ENCODE results near the gene NEBL.

The NEBL gene

DNA sequence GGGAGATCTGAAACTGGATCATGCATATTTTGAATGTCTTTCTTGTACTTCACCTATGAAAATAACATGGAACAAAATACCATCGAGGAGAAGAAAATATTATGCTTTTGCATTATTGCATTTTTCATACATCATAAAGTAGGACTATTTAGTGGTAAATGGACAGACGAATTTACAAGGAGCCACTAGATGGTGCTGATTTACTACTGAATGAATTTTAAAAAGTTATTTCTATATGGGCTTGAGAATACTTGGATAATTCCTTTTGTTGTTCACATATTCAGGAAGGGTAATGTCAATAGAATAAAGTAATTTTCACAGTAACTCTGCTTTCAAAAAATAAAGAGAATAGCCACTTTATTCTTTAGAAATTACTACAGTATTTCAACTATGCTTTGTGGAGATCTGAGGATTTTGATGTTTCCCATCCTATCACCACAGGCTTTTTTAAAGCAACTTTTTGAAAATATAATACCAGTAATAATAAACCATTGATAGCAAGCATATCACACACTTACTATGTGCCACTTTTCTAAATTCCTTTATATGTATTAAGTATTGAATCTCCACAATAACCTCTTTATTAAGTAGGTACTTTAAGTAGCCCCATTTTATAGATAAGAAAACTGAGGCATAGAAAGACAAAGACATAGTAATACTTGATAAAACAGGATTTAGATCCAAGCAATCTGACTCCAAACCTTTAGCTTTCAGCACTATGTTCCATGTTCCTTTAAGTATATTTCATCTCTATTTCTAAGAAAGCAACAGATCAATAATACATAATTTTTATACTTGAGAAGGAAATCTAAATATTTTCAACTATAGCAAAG lies 38.6 kb downstream of the NEBL start:
- peak; percentile 10 for DNase-seq

DNA sequence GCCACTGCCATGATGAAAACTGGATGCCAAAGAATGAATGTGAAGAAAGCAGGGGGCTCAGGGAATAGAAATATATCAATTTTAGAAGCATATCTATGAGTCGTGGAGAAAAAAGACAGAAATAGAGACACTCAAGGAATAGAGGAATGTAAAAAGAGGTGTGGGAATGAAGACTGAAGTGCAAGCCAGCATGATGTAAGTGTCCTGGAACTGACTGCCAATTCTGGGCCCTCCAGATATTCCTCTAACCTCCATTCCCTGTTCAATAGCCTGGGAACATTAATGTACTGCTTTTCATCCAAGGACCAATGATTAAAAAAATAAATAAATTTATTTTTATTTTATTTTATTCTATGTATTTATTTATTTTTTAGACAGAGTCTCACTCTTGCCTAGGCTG lies 40.6 kb downstream of the NEBL start:
- no peak for DNase-seq

DNA sequence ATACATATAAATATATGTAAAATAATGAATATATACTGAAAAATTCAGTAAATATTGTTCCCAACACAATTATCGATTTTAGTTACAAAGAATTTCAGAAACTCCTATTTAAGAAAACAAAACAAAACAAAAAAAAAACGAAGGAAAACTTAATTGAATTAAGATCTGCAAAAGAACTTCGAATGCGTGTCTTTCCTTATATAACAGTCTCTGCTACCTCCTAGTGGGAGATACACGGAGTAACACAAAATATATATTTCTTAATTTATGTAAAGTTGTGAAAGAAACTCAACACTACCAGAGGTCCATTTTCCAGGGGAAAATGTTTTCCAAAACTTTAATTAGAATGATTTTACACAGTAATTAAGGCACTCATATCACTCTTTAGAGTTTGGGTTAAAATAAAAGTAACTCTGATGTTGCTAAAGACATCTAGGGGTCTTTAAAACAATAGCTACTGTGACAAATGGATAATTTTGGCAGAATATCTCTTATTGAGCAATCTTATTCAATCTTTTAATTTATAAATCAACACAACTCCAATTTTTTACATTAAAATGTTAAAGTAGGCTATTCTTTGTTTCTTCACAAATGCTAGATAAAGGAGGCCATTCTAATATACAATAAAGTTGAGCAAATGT lies 41.6 kb downstream of the NEBL start:
- peak; percentile 20 for DNase-seq

DNA sequence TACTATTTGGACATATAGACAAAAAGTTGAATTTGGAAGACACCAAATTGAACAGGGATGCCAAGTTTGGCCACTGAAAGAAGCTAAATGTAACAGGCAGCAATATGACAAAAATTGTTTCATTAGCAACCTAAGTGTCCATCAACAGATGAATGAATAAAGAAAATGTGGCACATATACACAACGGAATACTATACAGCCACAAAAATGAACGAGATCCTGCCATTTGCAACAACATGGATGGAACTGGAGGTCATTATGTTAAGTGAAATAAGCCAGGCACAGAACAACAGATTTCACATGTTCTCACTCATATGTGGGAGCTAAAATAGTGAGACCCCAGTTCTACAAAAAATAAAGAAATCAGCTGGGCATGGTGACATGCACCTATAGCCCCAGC lies 43.8 kb downstream of the NEBL start:
- DNase-seq, result no peak

DNA sequence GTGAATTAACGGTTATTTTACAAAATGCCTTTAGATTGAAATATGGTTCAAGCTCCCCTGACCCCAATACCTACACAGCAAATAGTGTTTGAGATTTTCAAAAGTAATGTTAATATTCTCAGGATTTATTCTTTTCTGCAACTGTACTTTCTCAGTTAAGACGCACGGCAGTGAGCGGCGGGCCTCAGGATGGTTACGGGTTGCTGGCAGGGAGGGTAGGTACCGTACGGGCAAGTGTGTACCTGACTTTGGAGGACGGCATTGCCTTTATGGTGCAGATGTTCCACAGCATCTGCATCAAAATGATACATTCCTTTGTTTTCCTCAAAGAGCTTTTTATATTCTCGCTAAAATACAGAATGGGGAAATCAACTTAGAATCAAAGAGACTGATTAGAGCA lies 44.8 kb downstream of the NEBL start:
- DNase-seq, result no peak

DNA sequence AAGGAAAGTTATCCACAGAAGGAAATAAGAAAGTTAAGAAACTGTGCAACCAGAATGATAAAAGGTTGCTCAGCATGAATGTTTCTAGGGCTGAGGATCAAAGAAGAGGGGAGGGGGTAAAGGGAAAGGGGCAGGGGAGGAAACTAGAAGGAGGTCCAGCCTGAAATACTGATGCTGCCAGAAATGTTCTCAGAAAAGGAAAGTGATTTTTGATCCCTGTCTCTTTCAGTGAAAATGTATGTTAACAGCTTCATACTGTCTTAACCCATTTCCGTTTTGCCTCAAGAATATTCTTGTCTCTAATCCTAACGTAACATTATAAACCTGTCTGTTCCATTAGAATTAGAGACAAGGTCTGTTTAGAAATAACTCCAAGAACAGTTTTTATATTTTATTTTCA lies 49.6 kb downstream of the NEBL start:
- no peak for DNase-seq

DNA sequence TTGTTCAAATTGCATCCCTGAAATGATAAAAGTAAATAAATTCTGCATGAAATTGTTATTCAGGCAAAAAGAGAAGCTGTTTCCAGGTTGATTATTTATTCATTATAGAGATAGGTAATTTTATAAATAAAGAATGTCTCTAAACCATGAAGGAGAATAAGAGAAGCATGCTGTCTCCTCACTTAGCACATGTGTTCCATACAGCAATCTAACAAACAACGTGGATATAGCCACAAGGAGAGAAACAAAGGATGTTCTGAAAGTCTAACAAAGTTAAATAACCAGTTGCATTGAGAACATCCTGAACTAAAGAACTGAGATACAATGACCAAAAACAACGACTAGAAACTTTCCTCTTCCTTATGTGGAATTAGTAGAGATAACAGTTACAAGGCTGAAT lies 50.8 kb downstream of the NEBL start:
- DNase-seq, result no peak

DNA sequence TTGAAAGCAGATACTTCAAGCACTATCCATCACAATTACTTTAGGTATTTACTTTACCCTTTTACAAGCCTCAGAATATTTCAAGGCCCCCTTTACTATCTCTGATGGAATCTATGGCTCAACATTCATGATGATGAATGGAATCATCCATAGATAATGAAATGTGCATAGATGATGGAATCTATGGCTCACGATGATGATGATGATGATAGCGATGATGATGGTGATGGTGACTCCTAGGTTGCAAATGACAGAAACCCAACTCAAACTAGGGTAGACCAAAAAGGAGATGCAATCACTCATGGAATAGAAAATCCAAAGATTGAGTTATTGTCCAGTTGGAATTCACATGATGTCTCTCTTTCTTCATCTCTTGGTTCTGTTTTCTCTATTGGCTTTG lies 55.7 kb downstream of the NEBL start:
- no peak for DNase-seq

DNA sequence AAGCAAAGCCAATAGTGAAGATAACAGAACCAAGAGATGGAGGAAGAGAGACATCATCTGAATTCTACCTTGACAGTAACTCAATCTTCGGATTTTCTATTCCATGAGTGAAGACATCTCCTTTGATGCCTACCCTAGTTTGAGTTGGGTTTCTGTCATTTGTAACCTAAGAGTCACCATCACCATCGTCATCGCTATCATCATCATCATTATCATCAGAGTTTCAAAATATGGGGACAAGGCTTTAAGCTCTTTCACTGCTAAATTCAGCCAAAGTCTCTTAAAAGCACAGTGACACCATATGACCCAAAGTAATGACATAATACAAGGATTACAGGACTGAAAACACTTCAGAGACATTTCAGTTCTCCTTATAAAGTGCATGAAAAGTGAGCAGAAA lies 57.2 kb downstream of the NEBL start:
- DNase-seq, result no peak

DNA sequence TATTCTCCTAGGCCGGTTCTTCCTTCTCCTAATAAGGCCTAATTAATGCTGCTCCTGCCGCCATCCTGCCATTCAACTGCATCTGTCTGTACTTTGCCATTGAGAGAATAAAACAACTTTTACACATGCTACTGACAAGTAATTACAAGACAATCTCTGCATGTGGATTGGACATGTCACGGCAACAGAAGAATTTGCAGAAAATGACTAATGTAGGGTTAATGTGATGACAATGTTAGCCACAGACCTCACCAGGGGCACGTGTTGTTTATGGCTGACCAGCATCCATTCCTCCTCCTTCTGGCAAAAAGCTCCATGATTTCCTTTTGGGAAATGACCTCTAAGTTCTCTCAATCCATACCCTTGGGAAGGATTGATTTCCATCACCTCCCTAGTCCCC lies 58.0 kb downstream of the NEBL start:
- DNase-seq, result no peak

DNA sequence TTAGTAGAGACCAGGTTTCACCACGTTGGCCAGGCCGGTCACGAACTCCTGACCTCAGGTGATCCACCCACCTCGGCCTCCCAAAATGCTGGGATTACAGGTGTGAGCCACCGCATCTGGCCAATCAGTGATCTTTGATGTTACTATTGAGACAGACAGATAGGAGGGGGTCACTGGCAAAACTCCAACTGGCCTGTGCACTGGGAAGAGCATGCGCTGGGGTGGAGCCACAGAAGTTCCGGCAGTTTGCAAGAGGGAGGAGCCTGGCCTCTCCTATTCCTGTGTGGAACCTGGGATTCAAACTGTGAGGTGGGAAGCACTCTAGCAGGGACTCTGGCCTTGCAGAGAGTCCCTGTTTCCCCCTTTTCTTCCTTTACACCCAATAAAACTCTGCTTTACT lies 60.7 kb downstream of the NEBL start:
- DNase-seq, result no peak

DNA sequence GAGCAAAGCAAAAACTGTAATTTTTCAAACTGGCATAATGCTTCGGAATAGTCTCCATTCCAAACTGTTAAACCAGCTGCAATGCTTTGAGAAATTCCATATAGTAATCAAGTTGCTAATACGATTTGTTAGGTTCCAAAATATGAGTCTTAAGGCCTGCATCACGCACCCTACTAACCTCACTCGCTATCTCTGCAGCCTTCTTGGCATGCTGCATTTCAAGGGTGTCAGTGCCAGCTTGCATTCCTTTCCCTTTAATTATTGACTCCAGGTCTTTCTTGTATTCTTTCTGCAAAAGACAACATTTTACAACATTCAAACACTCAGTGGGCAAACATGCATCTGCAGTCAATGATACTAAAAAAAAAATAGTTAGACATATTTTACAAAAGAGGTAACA lies 61.8 kb downstream of the NEBL start:
- DNase-seq, result no peak

DNA sequence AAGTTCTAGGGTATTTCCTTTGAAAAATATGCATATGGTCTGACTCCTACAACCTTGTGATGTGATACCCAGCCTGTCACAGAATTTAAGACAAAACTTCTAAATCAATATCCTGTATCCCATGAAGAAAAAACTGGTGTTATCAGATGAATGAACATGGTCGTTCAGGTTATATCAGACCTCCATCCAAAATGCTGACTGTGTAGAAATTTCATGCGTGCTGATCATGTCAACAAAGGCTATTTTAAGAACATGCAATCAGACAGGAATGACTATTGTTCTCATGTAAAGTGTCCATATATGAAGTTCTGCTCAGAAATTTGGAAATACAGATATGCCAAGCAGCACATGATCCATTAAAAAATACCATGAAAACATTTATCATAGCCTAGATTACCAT lies 62.3 kb downstream of the NEBL start:
- no peak for DNase-seq

DNA sequence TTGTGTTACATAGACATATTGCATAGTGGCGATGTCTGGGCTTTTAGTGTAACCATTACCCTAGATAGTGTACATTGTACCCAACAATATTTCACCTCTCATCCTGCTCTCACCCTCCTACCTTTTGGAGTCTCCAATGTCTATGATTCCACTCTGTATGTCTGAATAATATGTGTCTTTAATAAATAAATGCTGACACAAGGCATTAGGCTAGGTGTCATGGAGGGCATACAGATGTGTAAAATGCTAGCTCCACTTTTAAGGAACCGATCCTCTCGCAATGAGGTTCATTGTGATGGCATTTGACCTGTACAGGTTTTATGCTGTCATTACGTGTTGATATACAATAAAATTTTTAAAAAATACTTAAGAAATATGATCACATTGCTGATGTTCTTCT lies 74.3 kb downstream of the NEBL start:
- DNase-seq, result no peak

DNA sequence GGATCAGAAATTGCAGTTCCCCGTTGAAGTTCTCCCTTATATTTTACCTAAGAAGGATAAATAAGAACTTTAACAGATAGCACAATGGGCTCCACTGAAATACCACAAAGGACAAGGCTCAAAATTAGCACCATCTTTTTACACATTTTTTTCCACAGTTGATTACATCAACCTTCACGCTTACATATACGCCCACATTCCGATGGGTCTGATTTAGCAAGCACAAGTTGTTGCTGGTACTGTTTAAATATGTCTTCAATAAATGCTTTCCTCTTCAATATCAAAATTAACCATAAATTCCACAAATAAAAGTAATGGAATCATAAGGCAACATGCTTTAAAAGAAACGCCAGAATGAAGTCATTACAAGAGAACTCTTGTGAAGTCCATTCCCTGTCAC lies 79.5 kb downstream of the NEBL start:
- DNase-seq, result no peak

DNA sequence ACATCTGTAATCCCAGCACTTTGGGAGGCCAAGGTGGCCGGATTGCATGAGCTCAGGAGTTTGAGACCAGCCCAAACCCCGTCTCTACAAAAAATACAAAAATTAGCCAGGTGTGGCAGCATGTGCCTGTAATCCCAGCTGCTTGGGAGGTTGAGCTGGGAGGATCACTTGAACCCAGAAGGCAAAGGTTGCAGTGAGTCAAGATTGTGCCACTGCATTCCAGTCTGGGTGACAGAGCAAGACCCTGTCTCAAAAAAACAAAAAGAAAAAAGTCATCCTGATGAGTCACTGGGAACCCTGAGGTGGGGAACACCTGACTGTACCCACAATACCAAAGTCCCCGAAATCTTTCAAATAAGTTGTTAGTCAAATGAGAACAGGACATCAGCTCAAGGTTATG lies 80.0 kb downstream of the NEBL start:
- DNase-seq, result no peak

DNA sequence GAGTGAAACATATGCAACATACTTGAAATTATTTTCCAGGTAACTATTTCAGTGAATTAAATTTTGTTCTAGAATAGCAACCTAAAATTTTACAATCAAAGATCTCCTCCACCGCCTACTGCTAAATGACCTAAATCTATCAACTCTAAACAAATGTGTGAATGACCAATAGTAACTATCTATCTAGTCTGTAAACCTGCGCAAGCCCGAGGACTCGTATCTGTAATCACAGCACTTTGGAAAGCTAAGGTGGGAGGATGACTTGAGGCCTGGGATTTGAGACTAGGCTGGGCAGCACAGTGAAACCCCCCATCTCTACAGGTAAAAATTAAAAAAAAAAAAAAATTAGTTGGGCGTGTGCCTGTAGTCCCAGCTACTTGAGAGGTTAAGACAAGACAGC lies 83.0 kb downstream of the NEBL start:
- DNase-seq, result no peak

DNA sequence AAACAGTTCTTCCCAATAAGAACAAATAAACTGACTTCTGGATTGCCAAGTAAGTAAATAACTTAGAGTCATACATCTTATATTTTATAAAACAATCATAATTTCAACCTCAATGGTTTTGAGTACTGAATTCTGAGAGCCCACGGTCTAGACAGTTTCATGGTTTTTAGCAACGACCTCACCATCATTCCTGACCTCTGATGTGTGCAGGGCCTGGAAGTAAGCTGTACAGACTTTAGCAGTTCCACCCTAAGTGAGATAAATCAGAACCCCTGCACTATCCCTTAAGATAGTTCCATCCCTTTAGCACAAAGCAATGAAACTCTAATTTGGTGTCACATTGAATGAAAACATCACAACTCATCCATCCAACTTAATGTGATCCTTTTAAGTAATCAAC lies 86.0 kb downstream of the NEBL start:
- no peak for DNase-seq

DNA sequence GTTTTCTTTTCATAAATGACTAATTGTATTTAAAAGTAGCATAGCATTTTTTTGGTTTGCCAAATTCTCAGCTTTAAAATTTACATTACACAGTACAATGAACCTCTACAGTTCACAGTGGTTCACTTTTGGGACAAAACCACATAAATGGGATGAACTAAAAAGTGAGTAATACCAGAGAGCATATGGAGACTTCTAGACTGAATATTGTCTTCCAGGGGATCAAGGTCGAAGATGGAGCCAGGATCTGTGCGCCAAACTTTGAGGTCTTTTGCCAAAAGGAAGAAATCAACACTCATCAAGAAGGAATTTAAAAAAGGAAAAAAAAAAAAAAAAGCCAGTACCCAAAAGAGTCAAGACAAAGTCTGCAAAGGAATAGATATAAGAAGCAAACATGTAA lies 87.5 kb downstream of the NEBL start:
- DNase-seq, result no peak

DNA sequence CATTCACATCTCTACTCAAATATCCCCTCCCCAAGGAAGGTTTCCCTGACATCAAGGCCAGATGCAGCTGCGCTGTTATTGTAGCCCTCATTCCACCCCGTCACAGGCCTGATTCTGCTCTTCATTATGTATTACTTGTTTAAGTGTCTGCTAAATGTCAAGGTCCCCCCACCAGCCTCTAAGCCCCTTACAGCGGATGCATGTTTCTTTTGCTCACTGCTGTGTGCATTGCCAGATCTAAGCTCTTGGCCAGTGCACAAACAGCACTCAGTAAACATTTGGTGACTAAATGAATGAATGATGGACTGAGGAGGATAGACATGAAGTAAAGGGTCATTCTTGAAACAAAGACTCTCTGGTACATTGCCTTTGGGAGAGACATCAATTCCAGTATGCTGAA lies 90.6 kb downstream of the NEBL start:
- no peak for DNase-seq

DNA sequence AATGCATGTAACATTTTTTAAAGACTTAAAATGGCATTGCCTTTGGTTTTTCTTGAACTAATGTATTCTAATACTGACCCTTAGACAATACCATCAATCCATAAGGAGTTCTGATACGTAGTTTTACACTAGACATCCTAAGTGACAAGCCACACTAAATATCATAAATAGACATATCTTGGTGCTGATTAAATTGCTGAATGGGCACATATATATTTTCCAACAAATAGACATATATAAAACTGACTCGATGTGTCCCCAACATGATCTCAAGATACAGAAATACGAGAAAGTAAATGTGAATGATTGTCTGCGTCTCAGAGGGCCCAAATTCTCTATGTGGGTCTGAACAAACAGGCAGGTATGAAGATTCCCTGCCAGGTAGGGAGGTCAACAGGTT lies 99.8 kb downstream of the NEBL start:
- no peak for DNase-seq

DNA sequence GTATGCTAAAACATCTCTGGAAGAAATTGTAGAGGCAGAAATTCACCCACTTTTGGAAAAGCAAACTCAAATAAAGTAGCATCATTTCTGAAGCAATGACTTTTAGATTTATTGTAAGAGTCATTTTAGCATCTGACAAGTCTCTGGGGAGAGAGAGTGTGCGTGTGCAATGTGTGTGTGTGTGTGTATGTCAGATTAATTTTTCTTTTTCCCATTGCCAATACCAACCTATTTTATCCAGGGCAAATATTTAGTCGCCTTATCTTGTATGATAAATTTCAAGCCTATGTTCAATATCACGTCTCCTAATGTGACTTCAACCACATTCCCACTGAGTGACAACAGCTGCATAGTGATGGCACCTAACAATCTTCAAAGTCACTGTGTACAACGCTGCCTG lies 101.7 kb downstream of the NEBL start:
- DNase-seq, result no peak

DNA sequence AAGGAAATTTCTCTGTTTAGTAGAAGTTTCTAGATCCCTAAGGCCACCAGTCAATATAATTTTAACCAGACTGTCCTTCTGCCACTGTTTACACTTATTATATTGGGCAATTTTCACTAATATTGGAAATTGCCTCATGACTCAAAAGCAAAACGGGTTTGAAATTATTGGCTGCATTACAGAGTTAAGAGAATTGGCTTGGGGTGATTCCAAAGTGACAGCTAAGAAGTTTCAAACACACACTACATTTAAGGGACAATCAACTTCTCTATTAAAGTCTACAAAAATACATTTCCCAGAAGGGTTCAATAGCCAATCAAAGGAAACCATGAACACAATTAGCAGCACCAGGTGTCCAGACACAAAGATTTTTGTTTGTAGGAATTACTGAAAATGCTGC lies 111.9 kb downstream of the NEBL start:
- DNase-seq, result no peak

DNA sequence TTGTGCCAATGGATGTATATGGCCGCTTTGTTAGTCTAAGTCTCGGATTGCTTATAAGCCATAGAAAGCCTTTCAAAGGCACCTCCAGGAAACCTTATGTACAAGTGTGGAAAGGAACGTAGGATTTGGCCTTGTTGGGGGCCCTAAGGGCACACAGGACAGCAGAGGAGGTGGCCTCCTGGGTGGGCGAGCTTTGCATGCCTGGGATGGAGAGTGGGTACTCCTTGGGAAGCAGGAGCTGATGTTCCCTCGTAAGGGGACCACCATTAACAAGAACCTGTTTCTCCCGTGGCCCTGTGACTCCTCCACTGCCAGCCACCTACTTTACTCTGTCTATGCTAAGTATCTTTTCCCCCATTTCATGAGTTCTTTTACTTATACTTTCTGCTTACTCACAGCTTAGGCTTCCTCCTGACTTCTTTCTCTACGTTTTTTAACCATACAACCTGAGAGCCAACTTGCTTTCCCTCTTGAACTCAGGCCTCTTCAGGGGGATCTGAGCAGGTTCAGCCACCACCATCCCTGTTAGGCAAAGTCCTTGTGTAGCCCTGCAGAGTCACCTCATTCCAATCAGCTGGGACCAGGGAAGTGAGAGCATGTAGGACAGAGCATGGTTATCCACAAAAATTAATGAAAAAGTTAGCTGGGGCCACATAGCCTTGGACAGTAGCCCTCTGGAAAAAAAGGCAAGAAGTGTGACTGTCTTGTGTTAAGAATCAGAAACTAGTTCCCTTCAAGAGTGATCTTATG lies 118.9 kb downstream of the NEBL start:
- DNase-seq, result no peak

Measured in inflammatory macrophage treated with lipopolysaccharide for 4 hours (primary cell).